Fibroblast of lung (primary cell): ENCODE data around the gene IFT81.

Source experiments
- EZH2 ChIP-seq: IDR thresholded peaks from 2 replicates; pipeline ENCODE4 v1.5.1; 2012; ENCODE audit warnings: low read length, control low read depth, mild to moderate bottlenecking; ENCODE audit errors: missing control alignments
- TF ChIP-seq, protein P1 (sequence below), 2 donors: IDR thresholded peaks in 1 of 2; conservative IDR thresholded peaks in 1 of 2; 1 replicate in 1 of 2; 2 replicates in 1 of 2; pipeline ENCODE4 v1.5.1; 2011 to 2012; ENCODE audit warnings: low read length in 2 of 2, control low read depth in 1 of 2, inconsistent platforms in 1 of 2, low read depth in 1 of 2, mild to moderate bottlenecking in 1 of 2

- TF ChIP-seq, protein P1, sequence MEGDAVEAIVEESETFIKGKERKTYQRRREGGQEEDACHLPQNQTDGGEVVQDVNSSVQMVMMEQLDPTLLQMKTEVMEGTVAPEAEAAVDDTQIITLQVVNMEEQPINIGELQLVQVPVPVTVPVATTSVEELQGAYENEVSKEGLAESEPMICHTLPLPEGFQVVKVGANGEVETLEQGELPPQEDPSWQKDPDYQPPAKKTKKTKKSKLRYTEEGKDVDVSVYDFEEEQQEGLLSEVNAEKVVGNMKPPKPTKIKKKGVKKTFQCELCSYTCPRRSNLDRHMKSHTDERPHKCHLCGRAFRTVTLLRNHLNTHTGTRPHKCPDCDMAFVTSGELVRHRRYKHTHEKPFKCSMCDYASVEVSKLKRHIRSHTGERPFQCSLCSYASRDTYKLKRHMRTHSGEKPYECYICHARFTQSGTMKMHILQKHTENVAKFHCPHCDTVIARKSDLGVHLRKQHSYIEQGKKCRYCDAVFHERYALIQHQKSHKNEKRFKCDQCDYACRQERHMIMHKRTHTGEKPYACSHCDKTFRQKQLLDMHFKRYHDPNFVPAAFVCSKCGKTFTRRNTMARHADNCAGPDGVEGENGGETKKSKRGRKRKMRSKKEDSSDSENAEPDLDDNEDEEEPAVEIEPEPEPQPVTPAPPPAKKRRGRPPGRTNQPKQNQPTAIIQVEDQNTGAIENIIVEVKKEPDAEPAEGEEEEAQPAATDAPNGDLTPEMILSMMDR (conservative IDR thresholded peaks at IDR 0.05 in 1 of 2, IDR thresholded peaks at IDR 0.05 in 1 of 2; ENCODE audit: low read depth in 1 of 2, low read length in 2 of 2), result no peak
- TF ChIP-seq EZH2, result no peak
These were observed 10.7 kb downstream of the IFT81 start for GRCh38 chr12:110134691-110135411.
